ENCODE measurements around the gene DHRS11.

Gene DHRS11

DNA sequence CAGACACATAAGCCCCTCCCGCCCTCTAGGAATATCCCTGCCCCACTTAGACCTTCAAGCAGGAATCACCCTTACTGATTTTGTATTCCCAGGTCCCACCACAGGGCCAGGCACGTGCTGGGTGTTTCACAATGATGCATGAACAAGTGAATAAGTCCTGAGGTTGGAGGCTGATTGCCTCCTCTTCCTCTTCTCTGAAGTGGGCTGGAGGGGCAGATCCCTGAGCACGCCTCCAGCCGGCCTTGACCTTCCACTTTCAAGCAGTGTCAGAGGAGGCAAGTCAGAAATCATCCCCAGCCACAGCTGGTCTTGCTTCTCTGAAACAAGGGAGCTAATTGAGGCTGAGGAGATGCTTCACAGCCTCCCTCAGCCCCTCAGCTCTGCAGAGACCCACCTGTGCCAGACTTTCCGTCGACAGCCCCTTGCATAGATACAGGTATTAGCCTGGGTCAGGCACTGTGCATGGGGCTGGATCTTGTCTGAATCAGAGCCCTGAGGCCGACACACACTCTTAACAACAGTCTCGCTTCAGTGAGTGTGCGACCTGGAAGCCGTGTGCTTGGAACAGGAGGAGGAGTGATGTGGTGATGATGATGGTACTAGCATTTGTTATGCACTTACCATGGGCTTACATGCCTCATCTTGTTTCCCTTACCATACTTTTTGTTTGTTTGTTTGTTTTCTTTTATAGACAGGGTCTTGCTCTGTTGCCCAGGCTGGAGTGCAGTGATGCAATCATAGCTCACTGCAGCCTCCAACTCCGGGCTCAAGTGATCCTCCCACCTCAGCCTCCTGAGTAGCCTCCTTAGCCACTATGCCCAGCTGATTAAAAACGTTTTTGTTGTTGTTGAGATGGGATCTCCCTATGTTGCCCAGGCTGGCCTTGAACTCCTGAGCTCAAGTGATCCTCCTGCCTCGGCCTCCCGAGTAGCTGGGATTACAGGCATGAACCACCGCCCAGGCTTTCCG, 24.7 kb downstream of the DHRS11 start:
- no peak for DNase-seq

DNA sequence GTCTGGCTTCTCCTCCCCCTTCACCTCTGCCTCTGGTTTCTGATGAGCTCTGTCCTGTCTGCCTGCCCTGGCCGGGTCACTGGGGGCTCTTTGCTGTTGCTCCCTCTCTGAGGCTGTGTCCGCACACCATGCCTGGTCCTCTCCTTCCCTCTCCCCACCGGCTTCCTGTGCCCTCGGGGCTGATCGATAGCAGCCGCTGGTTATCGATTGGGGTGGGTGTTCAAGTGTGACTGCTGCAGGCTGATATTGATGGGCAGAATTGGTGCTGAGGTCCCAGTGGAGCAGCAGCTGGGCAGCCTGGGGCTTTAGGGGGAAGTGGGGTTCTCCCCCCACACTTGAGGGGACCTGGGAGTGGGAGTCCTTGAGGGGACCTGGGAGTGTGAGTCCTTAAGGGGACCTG, 26.1 kb downstream of the DHRS11 start:
- DNase-seq, result peak; percentile 43

DNA sequence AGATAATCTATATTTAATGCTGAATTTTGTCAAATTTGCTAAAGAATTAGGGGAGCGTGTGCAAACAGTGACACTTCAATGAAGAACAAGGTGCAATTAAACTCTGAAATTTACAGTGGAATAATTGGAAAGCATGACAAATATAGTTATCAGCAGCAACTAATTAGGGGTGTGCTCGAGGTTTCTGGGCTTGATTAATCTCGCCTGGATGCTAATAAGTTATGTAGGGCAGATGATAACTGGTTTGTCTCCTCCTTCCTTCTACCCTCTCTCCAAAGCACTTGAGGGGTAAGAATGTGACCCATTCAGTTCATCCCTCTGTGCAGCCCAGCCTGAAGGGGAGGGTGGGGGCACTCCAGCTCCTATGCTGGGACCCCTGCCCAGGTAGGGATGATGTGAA, 31.6 kb downstream of the DHRS11 start:
- DNase-seq, result no peak

DNA sequence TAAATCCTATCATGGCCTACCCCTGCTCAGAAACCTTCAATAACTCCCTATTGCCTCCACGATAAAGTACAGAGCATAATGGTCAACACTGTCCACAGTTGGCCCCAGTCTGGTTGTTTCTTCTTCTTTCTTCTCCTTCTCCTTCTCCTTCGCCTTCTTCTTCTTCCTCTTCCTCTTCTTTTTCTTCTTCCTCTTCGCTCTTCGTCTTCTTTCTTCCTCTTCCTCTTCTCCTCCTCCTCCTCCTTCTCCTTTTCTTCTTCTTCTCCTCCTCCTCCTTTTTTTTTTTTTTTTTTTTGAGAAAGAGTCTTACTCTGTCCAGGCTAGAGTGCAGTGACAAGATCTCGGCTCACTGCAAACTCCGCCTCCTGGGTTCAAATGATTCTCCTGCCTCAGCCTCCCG, 33.5 kb downstream of the DHRS11 start:
- DNase-seq, result no peak

DNA sequence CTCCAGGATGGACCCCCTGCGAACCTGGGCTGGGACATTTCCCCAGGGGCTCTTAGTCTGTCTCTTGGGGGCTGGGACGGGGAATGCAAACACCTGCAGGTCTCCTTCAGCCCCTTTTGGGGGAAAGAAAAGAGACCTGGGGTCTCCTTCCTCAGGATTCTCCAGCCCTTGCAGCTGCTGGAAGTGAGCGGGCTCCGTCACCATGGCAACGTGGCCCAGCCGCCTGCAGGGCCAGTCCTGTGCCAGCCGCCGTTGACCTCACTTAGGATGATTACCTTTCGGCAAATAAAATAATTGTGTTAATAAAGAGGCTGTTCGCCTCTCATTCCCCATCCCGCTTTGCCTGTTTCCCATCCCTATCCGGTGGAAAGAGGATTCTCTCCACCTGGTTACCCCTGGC, 35.4 kb downstream of the DHRS11 start:
- DNase-seq, result peak; percentile 82

DNA sequence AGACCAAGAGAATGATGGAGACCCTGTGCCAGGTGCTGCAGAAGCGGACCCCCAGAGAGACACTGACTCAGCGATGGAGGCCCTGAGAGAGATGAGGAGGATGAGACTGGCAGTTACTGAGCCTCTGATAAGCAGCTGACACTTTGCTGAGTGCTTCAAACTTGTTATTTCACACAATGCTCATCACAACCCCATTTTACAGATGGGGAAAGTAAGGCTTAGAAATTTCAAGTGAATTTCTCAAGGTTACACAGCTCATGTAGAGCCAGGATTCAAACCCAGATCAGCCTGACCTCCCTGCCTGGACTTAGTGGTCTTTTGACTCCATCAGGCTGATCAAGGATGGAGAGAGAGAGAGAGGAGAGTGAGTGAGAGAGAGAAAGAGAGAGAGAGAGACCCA, 36.9 kb downstream of the DHRS11 start:
- no peak for DNase-seq

DNA sequence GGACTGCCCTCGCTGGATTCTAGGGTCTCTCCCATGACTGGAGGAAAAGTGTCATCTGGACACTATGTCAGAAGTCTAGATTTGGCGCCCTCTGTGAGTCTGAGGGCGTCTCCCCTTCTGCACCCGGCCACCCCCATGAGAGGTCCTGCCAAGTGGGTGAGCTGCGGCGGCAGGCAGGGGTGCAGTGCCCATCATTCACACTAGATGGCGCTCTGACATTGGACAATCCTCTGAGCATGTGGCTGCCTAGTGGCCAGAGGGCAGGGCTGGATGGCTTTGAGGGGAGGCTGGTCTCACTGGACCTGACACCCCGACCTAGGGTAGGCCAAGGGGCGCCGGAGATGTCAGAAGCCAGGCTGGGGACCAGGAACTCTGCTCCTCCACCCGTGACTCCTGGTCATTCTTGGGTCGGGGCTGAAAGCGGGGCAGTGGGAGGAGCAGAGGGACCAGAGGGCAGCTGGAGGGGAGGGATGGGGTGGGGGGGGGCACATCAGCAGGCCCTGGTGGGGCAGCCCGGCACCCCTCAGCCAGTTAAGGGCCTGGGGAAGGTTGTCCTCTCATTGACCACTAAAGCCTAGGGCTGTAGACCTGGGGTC, 37.7 kb downstream of the DHRS11 start:
- peak; percentile 92 for DNase-seq

DNA sequence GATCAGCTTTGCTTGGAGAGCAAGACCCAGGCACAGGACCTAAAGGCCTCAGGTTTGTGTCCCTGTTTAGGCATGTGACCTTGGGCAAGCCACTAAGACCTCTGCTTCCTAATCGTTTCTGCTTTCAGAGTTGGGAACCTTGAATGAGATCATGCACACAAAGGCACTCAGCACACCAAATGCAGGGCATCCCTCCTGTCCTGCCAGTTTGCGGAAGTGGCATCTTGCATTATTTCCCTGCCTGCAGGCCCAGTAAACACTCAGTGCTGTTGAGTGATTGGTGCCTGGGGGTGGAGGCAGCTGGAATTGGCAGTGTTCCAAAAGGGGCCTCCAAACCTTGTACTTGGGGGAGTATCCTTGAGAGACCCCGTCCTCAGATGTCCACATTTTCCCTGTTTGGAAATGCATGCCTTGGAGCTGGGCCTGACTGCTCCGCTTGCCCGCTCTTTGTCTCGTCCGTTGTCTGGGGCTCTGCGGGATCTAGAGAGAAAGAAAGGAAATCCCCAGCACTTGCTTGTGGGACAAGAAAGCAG, 38.4 kb downstream of the DHRS11 start:
- DNase-seq, result no peak

DNA sequence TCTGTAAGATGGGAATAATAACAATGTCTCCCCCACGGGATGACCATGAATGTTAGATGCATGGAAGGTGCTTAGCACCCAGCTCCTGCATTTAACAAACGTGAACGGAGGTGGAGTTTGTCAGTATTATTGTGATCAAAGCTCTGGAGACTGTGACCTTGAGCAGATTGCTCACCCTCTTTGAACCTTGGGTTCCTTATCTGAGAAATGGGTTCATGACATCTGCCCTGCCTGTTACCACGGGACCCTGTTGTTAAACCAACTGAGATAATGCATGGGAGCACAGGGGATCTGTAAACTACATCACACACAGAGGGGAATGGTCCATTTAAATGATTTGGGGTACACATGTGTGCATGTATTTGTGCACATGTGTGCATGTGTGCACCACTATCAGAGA, 39.3 kb downstream of the DHRS11 start:
- DNase-seq, result no peak

DNA sequence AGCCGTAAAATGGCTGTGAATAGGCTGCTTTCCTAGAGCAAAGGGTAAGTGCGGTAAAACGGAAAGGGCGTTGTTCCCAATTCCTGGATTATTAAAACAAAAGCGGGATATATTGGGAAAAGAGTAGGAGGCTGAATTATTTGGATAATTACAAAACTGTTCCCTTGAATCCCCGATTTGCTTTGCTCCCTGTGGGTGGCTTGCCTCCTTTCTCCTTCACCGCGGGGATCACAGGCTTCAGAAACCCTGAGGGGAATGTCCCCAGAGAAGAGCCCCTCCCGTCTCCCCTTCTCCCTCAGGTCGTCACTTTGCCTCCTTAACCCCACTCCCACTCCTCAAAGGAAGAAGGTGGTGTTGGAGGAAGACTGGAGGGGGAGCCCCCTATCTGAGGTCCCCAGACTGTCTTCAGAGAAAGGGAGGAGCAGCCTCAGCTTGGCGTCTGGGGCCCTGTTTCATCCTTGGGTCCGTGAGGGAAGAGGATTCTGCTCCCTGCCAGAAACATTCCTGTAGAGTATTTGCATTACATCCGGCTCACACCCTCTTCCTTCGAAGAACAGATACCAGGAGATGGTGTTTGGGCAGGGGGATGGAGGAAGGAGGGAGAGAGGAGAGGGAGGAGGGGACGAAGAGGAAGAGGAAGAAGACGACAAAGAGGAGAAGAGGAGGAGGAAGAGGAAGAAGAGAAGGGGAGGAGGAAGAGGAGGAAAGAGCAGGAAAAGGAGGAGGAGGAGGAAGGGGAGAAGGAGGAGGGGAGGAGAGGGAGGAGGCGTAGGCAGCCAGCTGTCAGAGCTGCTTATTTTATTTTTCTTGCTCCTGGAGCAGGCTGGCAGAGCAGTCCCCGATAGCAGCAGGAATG, 41.5 kb downstream of the DHRS11 start:
- DNase-seq, result no peak

DNA sequence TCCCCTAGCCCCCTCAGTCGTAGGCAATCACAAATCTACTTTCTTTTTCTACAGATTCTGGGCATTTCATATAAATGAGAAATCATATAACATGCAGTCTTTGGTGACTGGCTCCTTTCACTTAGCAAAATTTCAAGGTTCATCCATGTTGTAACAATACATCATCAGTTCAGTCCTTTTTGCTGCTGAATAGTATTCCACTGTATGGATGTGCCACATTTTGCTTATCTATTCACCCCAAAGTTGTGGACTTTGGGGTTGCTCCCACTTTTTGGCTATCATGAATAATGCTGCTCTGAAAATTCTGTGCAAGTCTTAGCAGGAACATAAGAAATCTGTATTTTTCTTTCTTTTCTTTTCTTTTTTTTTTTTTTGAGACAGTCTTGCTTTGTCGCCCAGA, 48.7 kb downstream of the DHRS11 start:
- DNase-seq, result no peak

DNA sequence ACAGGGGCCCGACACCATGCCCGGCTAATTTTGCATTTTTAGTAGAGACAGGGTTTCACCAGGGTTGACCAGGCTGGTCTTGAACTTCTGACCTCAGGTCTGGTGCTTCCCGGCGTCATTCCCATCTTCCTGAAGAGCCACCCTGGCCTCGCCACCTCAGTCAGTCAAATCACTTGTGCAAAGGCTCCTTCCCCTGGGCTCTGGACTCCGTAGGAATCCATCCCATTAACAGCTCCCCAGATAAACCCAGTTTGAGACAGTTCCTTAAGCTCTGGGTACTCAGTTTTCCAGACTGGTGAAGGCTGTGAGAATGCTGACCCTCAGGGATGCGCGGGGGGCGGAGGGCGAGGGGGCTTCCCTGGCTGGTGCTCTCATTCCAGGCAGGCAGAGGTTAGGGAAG, 49.2 kb downstream of the DHRS11 start:
- no peak for DNase-seq

DNA sequence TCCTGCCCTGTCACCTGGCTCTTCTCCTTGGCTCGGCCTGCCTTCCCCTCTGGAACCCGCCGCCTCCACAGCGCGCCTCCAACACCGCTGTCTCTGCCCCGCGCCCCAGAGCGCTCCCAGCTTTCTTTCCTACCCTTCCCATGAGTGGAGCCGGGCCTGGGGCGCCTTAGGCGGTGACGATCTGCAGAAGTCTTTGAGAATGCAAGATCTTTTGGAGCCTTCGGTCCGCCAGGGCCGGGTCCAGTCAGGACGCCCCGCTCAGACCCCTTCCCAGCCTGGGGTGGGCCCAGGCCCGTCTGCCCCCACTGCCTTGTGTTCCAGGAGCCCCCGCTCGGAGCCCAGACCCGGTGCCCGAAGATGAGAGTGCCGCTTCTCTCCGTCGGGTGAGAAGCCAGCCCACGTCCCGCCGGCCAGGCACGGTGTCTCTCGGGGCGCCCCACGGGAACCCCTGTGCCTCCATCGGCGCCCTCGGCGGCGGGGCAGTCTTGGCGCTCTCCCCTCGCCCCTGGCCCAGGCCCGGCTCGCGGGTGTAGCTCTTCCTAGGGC, 49.7 kb downstream of the DHRS11 start:
- DNase-seq, result peak; percentile 56

DNA sequence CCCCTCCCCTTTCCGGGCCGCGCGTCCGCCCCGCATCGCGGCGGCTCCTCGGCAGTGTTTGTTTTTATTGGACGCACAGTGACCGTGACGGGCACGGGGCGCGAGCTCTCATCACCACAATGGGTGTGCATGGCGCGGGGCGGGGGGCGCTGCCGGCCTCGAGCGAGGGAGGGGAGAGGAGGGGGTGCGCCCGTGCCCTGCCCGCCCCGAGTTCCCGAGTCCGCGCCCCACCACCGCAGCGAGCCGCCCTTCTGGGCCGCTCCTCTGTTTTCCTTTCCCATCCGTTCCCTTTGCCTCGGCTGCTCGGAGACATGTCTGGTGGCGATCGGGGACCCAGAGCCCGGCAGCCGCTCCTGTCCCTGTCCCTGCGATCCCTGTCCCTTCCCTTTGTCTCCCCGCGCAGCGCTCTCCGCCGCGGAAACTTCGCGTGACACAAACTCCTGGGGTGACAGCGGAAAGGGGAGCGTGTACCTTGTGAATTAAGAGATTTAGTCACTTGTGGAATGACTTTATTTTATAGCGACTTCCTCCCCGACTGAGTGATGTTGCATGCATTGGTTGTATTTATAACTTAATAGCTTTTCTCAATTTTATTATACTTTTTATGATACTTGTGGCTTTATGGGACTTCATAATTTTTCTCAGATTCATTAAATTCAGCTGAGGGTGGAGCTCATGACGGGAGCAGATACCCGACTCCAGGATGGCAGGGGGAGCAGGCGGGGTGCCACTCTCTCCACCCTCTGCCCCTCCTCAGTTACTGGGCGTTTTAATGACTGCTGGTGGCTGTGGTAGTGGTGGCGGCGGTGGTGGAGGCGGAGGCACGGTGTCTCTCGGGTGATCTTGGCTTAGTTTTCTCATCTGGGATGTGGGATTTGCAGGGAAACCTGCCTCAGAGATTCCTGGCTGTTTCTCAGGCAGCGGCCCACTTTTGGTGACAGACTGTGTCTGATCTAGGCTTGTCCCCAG, 50.5 kb downstream of the DHRS11 start:
- peak; percentile 77 for DNase-seq

DNA sequence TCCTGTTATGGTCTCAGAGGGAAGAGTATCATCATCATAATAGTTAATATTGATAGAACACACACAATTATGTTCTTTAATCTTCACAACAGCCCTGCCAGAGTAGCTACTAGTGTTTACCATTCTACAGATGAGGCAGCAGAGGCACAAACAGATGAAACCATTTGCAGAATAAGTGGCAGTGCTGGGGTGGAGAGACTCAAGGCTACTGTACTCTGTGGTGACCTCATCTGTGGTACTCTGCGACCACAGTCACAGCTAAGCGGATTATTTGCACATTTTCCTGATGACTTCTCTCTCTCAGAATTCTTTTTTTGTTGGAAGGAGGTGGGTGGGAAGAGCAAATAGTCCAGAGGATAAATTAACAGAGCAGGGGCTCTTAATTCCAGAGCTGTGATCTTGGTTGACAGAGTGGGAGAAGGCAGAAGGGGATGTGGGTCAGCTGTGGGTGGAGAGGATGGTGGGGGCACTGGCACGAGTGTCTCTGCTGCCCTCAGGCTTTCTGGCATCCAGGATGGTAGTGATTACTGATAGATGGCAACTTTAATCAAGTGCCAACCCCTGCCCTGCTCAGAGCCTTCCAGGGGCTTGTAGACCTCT, 51.5 kb downstream of the DHRS11 start:
- no peak for DNase-seq

DNA sequence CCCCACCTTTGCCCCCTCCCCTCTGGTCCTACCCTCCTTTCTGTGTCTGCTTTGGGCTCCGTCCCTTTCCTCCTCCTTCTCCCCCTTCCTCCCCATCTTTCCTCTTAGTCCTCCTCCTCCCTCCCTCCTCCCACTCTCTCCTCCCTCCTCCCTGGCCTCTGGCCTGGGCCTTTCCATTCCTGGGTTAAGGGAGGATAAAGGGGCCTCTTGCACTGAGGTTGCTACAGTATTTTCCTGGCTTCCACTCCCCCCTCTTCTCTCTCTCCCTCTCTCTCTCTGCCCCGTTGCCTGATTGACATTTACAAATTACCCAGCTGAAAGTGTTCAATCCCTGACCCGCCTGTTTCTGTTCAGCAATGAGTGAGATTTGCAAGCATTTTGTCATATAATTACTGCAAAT, 53.7 kb downstream of the DHRS11 start:
- no peak for DNase-seq

DNA sequence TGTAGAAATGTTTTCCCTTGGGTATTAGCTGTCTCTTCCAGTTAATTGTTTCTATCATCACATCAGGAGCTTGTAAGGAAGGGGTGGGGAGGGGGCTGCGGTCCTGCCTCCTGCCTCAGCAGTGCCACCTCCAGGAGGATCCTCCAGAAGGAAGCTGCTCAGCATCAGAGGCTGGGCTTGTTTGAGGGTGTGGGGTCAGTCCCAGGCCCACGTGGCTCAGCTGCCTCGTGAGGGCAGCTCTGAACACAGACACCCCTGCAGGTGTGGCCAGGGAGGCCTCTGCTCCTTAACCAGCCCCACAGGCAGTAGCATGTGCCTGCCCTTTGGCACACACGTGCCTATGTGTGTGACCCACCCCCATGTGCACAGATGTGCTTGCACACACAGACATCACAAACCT, 56.0 kb downstream of the DHRS11 start:
- DNase-seq, result no peak

DNA sequence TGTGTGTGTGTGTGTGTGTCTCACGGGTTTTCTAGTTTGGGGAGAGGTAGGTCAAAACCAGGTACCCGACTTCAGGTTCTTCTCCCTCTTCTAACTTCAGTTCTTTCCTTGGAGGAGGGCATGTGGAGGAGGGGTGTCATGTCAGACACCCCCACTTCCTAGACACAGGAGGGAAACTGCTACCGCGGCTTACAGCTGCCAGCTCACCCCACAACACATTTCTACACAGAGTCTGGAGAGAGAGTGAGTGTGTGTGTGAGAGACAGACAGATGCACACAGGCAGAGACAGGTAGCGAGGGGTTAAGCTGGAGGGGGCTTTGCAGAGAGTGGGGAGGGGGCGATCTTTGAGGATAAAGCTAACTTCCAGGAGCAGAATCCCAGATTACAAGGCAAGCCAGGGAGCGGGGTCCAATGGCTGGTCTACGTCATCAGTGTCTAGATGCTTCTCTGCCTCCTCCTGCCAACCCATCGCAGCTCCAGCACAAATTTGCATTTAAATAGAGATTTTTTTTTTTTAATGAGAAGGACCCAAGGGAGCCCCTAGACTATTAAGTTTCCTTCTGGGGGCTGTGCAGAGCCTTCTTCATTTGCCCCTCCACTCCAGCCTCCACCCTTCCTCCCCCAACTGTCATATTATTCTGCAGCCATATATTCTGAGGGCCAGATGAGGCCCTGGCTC, 58.6 kb downstream of the DHRS11 start:
- no peak for DNase-seq
